ACC112 (cell line): ENCODE results near the gene STXBP3.
A peak's percentile ranks its signal among the peaks of the same experiment; 100 is the strongest.

ENCODE experiments used
- H2AFZ ChIP-seq: fragments of 200-600 bp; sonication (generic); one replicate; pipeline ENCODE4 v1.6.0; 2017; ENCODE audit warnings: antibody characterized with exemption, low read length; ENCODE audit not compliant: unreplicated experiment
- H3K27ac ChIP-seq: fragments of 200-600 bp; sonication (generic); 2 replicates; pipeline ENCODE4 v1.5.1; 2014; ENCODE audit warnings: low read depth, mild to moderate bottlenecking, antibody characterized with exemption, low read length, moderate library complexity
- H3K27me3 ChIP-seq: fragments of 200-600 bp; sonication (generic); 2 replicates; pipeline ENCODE4 v1.6.1; 2014; ENCODE audit warnings: mild to moderate bottlenecking, antibody characterized with exemption, low read length, moderate library complexity, mixed read lengths; ENCODE audit not compliant: insufficient read depth
- H3K36me3 ChIP-seq: fragments of 200-600 bp; sonication (generic); 2 replicates; pipeline ENCODE4 v1.6.1; 2016; ENCODE audit warnings: mild to moderate bottlenecking, antibody characterized with exemption, low read length, moderate library complexity, mixed read lengths; ENCODE audit not compliant: insufficient read depth
- H3K4me1 ChIP-seq: fragments of 200-600 bp; sonication (generic); one replicate; pipeline ENCODE4 v1.6.1; 2016; ENCODE audit warnings: low read length, mixed read lengths; ENCODE audit not compliant: insufficient read depth, unreplicated experiment, control insufficient read depth
- H3K4me3 ChIP-seq: fragments of 200-600 bp; sonication (generic); 2 replicates; pipeline ENCODE4 v1.5.1; 2014; ENCODE audit warnings: mild to moderate bottlenecking, low read depth, low read length
- H3K79me2 ChIP-seq: fragments of 200-600 bp; sonication (generic); one replicate; pipeline ENCODE4 v1.6.0; 2016; ENCODE audit warnings: low read length; ENCODE audit not compliant: control insufficient read depth, unreplicated experiment, insufficient read depth

The STXBP3 gene

GRCh38 chr1:108803548-108803947, 57.1 kb downstream of the STXBP3 start:
- Histone ChIP-seq H3K27ac (no peak overlapping the region), H3K79me2 (no peaks in the 10 kb centered on the region), H3K4me3 (no peak overlapping the region), H2AFZ (no peak overlapping the region), H3K36me3 (peaks cover 21% of the 10 kb centered on the region), H3K4me1 (peaks cover 16% of the 10 kb centered on the region), H3K27me3 (no peaks in the 10 kb centered on the region)

GRCh38 chr1:108808438-108808837, 62.0 kb downstream of the STXBP3 start:
- Histone ChIP-seq H3K4me1 (no peaks in the 10 kb centered on the region), H3K4me3 (no peak overlapping the region), H3K27ac (no peak overlapping the region), H3K79me2 (no peaks in the 10 kb centered on the region), H2AFZ (no peak overlapping the region), H3K36me3 (peaks cover 11% of the 10 kb centered on the region), H3K27me3 (no peaks in the 10 kb centered on the region)

DNA sequence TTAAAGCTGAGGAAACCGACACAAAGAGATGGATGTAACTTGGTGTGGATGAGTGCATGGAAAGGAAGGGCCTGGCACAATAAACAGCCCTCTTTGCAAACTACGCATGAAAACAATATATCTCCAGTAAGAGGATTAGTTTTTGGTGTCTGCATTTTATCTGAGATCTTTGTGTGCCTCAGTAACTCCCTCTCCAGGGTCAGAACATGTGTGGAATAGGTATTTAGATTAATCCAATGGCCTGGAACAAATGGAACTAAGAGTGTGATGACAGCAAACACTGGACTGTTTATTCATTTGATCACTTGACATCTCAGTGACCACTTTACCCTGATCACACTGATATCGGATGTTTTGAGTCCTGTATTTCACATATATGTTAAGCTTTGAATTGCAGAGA, 65.1 kb downstream of the STXBP3 start:
- Histone ChIP-seq H3K36me3 (peaks cover 4% of the 10 kb centered on the region), H3K4me3 (no peak overlapping the region), H3K4me1 (peaks cover 19% of the 10 kb centered on the region), H3K27ac (no peak overlapping the region), H3K27me3 (no peaks in the 10 kb centered on the region), H2AFZ (no peak overlapping the region), H3K79me2 (no peaks in the 10 kb centered on the region)

GRCh38 chr1:108813326-108813725, 66.9 kb downstream of the STXBP3 start:
- H3K27ac ChIP-seq, result no peak overlapping the region
- H3K36me3 ChIP-seq, result no peaks in the 10 kb centered on the region
- H3K4me1 ChIP-seq, result peaks cover 31% of the 10 kb centered on the region
- no peak overlapping the region for H2AFZ ChIP-seq
- no peaks in the 10 kb centered on the region for H3K79me2 ChIP-seq
- no peak overlapping the region for H3K4me3 ChIP-seq
- no peaks in the 10 kb centered on the region for H3K27me3 ChIP-seq

- H3K79me2 ChIP-seq, result no peaks in the 10 kb centered on the region
- no peaks in the 10 kb centered on the region for H3K27me3 ChIP-seq
- peak overlapping the region; percentile 96; the same call in 1 of the 2 replicates for H3K27ac ChIP-seq
- no peak overlapping the region for H3K4me3 ChIP-seq
- H3K36me3 ChIP-seq, result no peaks in the 10 kb centered on the region
- no peak overlapping the region for H2AFZ ChIP-seq
- peaks cover 31% of the 10 kb centered on the region for H3K4me1 ChIP-seq
These were observed 68.1 kb downstream of the STXBP3 start for GRCh38 chr1:108814343-108815125.

DNA sequence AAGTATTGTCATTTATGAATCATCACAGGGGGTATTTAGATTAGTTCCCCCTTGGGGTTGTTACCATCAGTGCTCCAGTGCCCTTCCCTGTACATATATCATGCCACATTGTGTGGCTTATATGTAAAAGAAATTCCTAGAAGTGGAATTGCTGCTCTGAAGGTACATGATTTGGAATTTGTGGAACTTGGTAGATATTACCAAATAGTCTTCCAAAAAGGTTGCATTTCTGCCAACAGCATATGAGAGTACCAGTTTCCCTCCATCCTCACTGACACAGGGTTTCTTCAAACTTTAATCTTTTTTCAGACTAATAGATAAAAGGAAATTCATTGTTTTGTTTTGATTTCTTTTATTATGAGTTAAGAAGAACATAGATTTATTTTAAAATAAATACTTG, 69.1 kb downstream of the STXBP3 start:
- H3K27ac ChIP-seq, result peak overlapping the region; percentile 96

DNA sequence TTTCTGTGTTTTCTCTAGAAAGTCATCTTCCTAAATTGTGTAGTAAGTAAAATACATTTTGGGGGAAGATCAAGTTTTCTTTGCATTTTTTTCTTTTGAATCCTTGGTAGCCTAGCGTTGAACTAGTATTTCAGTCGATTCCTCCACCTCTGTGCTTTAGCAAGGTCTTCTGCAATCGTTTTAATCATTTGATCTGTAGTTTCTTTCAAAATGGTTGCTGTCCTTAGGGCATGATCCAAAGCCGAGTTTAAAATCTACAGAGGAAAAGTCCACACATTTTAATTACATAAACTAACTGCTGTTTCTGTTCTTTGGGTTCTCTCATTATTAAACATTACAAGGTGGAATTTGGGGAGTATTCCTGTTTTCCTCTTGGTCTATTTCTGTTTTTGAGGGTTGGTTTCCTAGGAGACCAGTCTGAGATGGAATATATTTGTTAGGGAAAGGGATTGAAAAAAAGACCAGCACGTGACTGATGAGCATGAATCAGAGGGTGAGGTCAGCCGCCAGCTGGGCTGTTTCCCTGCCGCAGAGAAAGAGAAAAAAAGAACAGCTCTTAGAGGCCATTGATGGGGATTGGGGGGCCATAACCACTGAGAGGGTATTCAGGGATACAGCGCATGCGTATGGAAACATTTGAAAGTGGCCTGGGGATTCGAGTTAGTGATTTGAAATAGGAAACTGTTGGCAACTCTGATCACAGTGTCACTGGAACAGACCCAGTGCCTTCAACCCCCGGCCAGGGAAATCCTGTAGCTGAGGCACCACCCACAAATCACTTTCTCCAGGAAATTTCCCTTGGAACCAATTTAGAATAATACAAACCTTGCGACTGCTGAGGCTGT, 69.8 kb downstream of the STXBP3 start:
- Histone ChIP-seq H3K36me3 (no peaks in the 10 kb centered on the region), H3K4me3 (peak overlapping the region; percentile 68), H3K27ac (peak overlapping the region; percentile 96), H3K27me3 (no peaks in the 10 kb centered on the region), H3K4me1 (peaks cover 31% of the 10 kb centered on the region), H2AFZ (peak overlapping the region; percentile 79), H3K79me2 (no peaks in the 10 kb centered on the region)

More for the DNA sequence above, 69.1 kb downstream of the STXBP3 start:
- no peaks in the 10 kb centered on the region for H3K27me3 ChIP-seq
- no peak overlapping the region for H2AFZ ChIP-seq
- H3K36me3 ChIP-seq, result no peaks in the 10 kb centered on the region
- peaks cover 31% of the 10 kb centered on the region for H3K4me1 ChIP-seq
- H3K4me3 ChIP-seq, result no peak overlapping the region
- no peaks in the 10 kb centered on the region for H3K79me2 ChIP-seq

GRCh38 chr1:108817016-108817415, 70.5 kb downstream of the STXBP3 start:
- H2AFZ ChIP-seq, result peak overlapping the region; percentile 54
- H3K27ac ChIP-seq, result peak overlapping the region; percentile 96
- H3K79me2 ChIP-seq, result no peaks in the 10 kb centered on the region
- H3K4me3 ChIP-seq, result peak overlapping the region; percentile 68
- H3K27me3 ChIP-seq, result no peaks in the 10 kb centered on the region
- no peaks in the 10 kb centered on the region for H3K36me3 ChIP-seq
- peaks cover 31% of the 10 kb centered on the region for H3K4me1 ChIP-seq

DNA sequence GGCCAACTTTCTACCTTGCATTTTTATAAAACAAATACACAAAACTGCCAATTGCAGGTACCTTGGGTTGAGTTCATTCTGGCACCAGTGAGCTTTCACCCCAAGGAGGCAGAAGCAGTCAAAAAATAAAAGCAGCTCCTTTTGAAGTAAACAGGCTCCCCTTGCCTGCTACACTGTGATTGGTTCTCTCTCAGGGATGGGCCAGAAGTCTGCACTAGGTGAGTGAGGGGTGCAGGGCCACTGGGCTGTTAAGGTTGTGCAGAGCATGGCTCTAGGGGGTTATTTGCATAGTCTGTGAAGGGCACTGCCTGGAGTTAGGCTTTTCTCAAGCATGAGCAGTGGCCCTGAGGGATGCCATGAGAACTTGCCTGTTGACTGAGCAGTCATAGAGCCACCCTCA, 71.3 kb downstream of the STXBP3 start:
- Histone ChIP-seq H3K27me3 (no peaks in the 10 kb centered on the region), H3K4me3 (no peak overlapping the region), H2AFZ (no peak overlapping the region), H3K79me2 (no peaks in the 10 kb centered on the region), H3K27ac (peak overlapping the region; percentile 68; the same call in 1 of the 2 replicates), H3K4me1 (peaks cover 31% of the 10 kb centered on the region), H3K36me3 (no peaks in the 10 kb centered on the region)

- Histone ChIP-seq H3K79me2 (no peaks in the 10 kb centered on the region), H3K27me3 (no peaks in the 10 kb centered on the region), H3K4me1 (peaks cover 26% of the 10 kb centered on the region), H3K4me3 (no peak overlapping the region), H3K36me3 (no peaks in the 10 kb centered on the region), H3K27ac (no peak overlapping the region), H2AFZ (no peak overlapping the region)
These were observed 73.4 kb downstream of the STXBP3 start for GRCh38 chr1:108819878-108820277.
